GM18499 (cell line): Measurements from ENCODE around the gene ARL15.
"Not testable (repeated sequence)": the region's sequence is repeated elsewhere in the genome, so short reads cannot be mapped to it uniquely, and the experiment has no call there.

Source experiments
- ATAC-seq: cut with Tn5 transposase; IDR thresholded peaks from one replicate; pipeline ENCODE4 v1.9.1; 2021; ENCODE audit warnings: moderate number of reproducible peaks; ENCODE audit not compliant: insufficient read depth, unreplicated experiment

ARL15 gene

DNA sequence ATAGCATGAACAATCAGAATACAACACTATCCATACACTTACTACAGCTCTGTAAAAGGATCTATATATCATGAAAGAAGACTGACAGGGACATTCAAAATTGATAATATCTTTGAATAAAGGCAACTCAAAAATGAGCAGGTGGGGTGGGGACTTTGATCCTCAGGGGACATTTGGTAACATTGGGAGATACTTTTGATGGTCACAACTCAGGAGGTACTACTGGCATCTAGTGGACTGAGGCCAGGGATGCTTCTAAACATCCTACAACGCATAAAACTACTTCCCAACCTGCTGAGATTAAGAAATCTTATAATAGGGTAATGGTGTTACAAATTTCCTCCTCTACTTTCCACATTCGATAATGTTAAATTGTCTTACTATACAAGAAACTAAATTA is 243.9 kb downstream of the ARL15 start:
- no peak for ATAC-seq

GRCh38 chr5:54063817-54064216 is 246.6 kb downstream of the ARL15 start:
- ATAC-seq, result no peak

DNA sequence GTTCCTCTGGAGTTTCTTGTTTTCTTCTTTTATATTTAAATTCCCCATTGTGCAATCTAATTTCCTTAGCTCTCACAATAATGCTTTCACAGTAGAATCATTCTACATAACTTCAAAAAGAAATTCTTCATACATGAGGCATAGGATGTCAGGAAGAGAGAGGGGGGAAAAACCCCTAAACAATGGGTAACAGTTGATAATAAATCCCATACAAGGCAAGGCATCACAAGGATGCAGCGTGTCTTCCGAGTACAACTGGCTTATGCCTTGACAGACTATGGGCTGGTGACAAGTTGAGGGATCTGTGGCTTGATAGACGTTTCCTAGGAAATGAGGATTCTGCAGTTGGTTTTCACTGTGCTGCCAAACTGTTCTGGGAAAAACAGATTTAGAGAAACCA is 247.4 kb downstream of the ARL15 start:
- no peak for ATAC-seq

DNA sequence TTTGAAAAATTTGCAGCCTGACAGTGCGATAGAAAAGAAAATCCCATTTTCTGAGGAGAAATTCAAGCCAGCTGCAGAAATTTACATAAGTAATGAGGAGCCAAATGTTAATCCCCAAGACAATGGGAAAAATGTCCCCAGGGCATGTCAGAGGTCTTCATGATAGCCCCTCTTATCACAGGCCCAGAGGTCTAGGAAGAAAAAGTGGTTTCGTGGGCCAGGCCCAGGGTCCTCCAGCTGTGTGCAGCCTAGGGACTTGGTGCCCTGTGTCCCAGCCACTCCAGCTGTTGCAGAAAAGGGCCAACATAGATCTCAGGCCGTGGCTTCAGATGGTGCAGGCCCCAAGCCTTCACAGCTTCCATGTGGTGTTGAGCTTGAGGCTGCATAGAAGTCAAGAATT is 249.5 kb downstream of the ARL15 start:
- ATAC-seq, result not testable (repeated sequence)

DNA sequence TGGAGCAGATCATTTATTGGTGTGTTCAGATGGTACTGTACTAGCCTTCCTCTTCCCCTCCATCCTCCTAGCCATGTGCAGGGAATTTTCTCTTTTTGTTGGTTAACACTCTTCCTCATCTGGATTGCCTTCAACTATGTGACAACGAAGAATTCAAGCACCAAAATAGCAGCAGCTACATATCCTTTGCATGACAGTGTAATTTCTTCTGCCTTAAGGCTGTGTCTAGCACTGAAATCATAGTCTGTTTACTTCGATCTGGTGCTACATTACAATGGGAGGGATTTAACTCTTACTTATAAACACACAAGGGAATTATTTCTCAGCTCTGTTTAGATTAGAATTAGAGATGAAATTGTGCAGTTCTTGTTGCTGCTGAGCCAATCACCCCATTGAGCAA is 260.4 kb downstream of the ARL15 start:
- no peak for ATAC-seq

GRCh38 chr5:54049144-54049543 is 261.2 kb downstream of the ARL15 start:
- ATAC-seq, result no peak

DNA sequence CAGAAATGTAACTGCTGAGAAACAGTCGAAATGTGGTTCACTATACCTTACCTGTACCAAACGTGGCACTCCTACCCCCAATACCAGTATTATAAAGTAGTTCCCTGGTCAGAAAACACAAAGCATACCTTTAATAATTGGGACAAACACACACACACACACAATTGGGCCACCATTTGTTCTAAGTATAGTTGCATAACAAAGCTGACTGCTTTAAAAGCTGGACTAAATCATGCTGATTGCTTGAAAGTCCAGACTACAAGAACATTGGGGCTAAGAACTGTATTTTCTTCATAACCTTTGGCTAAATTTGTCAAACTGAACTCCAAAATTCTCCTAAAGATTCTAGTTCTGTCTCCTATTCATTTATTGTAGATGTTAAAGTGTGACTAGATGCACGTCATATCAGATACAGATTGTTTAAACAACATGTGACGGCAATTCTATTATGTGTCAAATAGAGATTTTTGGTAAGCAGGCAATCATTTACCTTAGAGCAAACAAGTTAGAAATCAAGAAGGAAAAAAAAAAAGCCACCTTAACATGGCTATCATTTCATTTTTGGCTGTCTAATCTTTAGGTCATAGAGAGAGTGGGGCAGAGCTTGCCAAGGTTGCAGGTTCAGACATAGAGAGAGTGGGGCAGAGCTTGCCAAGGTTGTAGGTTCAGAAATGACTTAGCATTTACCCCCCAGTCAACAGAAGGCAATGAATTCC is 265.1 kb downstream of the ARL15 start:
- ATAC-seq, result no peak

DNA sequence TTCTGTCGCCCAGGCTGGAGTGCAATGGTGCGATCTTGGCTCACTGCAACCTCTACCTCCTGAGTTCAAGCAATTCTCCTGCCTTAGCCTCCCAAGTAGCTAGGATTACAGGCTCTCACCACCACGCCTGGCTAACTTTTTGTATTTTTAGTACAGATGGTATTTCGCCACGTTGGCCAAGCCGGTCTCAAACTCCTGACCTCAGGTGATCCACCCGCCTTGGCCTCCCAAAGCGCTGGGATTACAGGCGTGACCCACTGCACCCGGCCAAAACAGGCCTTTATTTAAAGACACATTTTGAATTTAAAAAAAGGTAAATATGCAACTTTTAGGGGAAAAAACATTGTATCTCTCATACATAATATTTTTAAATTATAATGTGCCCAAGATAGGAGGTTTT is 266.1 kb downstream of the ARL15 start:
- not testable (repeated sequence) for ATAC-seq

- no peak for ATAC-seq
These were observed 269.6 kb downstream of the ARL15 start for GRCh38 chr5:54040804-54041203.

DNA sequence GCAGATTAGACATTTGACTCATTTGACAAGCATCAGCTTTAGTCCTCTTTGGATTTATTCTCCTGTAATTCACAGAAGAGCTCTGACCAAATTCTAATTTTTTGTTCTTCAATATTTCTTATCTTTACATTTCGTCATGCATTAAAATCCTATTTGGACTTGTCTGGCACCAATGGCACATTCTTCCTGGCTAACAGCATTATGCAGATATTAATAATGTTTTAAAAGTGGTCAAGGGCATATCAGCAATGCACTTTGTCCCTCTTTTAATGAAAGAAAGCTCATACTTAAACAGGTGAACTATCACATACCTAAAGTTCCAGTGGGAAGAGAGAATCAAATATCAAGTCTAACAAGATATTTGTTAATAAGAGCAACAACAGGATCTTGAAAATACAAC is 270.4 kb downstream of the ARL15 start:
- no peak for ATAC-seq

GRCh38 chr5:54037205-54037604 is 273.2 kb downstream of the ARL15 start:
- no peak for ATAC-seq

DNA sequence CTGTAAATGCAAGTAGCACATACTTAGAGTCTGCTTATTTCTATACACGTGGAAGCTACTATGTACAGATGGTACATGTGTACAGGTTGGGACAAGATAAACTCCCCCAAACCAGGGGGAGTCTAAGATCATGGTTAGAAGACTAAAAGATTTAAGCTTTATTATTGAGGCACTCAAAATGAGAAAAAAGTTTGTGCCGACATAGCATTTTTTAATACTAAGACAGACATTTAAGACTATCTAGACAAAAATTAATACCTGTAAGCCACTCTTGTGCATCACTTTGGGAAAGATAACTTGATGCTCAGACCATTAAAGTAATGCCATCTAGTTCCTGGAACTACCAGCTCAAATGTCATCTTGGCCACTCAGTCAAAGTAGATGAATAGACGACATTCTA is 279.4 kb downstream of the ARL15 start:
- no peak for ATAC-seq

DNA sequence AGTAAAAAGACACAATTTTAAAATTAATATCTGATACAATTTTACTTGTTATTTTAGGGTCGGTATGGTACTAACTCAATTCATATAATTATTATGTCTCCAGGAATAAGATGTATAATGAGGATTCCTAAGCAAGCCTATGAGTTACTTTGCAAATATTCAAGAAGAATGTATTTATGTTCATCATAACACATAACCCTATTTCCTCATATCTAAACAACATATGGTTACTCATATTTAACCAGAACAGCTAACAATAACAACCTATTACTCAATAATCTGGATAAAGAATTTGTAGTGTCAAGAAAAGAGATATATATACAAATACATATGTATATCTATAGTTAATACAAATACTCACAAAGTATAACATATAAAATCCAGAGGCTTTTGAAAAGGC is 285.9 kb downstream of the ARL15 start:
- no peak for ATAC-seq

- no peak for ATAC-seq
These were observed 288.1 kb downstream of the ARL15 start for GRCh38 chr5:54022223-54022622.

- ATAC-seq, result no peak
These were observed 288.8 kb downstream of the ARL15 start for GRCh38 chr5:54021431-54022164.

DNA sequence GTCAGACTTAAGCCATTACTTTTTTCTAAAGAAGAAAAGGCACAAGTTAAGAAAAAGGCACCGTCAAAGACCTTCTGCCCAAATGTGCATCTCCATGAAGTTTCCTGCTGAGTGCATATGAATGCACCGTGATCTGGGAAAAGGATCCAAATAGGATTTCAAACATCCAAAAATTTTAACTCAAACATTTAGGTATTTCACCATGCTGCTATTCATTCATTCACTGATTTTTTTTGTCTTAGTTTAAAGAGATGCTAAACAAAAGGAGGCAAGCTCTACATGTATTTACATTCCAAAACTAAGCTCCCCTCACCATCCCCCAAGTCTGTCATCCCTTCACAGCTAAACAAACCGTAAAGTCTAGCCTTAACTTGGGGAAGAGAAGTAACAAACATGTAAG is 291.9 kb downstream of the ARL15 start:
- no peak for ATAC-seq

DNA sequence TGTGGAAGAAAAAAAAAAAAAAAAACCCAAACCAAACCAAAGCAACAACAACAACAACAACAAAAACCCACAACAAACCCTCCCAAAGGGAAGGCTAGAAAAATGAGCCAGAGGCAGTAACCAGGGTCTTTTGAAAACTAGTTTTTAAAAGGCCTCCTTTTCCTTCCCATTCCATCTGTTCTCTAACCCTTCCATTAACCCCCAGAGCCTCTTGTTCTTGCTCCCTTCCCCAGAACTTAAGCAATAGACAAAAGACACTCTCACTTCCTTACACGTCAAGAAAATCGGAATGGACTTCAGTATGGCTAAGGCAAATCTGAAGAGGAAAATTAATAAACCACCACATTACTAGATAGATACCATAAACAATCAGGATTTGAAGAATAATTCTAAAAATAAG is 292.8 kb downstream of the ARL15 start:
- no peak for ATAC-seq

DNA sequence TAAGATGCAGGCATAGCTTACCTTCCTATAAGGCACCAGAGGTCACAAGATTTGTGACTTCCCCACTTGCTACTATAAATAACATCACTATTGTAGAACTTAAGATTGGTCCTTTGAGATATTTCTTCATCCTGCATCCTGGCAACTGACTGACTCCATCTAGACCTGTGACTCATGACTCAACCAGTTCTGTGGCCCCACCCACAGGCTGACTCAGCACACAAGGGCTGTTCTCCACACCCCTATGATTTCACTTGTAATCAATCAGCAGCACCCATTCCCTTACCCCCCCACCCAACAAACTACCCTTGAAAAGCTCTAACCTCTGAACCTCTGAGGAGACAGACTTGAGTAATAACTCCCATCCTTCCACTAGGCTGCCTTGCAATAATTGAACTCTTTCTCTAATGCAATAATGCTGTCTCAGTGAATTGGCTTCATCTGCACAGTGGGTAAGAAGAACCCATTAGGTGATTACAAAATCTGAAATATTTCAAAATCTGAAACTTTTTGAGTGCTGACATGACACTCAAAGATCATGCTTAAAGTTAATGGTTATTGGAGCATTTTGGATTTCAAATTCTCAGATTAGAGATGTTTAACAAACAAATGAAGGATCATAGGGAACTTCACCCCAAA is 296.7 kb downstream of the ARL15 start:
- ATAC-seq, result no peak

DNA sequence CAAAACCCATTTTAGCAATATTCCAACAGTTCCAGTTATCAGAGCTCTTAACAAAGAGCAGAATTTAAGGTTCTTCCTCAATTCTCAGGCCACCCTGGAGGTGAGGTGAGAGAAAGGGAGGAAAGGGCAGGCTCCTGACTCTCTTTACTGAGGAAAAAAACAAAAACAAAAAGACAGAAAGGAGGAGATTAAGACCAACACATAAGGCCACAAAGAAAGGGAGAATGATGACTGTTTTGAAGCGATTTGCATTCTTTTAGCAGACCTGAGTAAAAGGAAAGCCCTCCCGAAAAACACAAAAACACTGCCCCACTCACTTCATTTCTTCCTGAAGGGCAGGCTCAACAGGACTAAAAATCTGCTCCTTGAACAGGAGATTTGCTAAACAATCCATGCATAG is 300.5 kb downstream of the ARL15 start:
- no peak for ATAC-seq

GRCh38 chr5:54009357-54009756 is 301.0 kb downstream of the ARL15 start:
- no peak for ATAC-seq
